ENCODE data around the gene TRIM7.
"Not testable (repeated sequence)": the region's sequence is repeated elsewhere in the genome, so short reads cannot be mapped to it uniquely, and the experiment has no call there.

Gene TRIM7

DNA sequence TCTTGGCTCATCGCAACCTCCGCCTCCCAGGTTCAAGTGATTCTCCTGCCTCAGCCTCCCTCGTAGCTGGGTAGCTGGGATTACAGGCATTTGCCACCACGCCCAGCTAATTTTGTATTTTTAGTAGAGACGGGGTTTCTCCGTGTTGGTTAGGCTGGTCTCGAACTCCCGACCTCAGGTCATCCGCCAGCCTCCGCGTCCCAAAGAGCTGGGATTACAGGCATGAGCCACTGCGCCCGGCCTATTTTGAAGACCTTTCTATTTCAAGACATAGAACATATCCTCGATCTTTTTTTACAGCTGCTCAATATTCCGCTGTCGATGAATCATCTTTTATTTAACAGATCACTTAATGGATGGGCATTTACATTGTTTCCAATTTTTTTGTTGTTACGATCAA is 5.7 kb upstream of the TRIM7 start:
- FAIRE-seq, result not testable (repeated sequence)

DNA sequence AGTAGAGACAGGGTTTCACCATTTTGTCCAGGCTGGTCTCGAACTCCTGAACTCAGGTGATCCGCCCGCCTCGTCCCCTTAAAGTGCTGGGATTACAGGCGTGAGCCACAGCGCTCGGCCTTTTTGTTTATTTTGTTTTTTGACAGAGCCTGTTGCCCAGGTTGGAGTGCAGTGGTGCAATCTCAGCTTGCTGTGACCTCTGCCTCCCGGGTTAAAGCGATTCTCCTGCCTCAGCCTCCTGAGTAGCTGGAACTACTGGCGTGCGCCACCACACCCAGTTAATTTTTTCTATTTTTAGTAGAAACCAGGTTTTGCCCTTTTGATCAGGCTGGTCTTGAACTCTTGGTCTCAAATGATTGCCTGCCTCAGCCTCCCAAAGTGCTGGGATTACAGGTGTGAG is 5.2 kb upstream of the TRIM7 start:
- FAIRE-seq, result not testable (repeated sequence)

DNA sequence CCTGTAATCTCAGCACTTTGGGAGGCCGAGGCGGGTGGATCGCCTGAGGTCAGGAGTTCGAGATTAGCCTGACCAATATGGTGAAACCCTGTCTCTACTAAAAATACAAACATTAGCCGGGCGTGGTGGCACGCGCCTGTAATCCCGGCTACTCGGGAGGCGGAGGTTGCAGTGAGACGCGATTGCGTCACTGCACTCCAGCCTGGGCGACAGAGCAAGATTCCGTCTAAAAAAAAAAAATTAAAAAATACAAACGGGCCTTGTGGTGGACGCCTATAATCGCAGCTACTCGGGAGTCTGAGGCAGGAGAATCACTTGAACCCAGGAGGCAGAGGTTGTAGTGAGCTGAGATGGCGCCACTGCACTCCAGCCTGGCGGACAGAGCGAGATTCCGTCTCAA is 4.0 kb upstream of the TRIM7 start:
- FAIRE-seq, result not testable (repeated sequence)

GRCh38 chr5:181207960-181208253 is 2.9 kb upstream of the TRIM7 start:
- no peak for FAIRE-seq

GRCh38 chr5:181207214-181207959 is 2.4 kb upstream of the TRIM7 start:
- FAIRE-seq, result no peak

DNA sequence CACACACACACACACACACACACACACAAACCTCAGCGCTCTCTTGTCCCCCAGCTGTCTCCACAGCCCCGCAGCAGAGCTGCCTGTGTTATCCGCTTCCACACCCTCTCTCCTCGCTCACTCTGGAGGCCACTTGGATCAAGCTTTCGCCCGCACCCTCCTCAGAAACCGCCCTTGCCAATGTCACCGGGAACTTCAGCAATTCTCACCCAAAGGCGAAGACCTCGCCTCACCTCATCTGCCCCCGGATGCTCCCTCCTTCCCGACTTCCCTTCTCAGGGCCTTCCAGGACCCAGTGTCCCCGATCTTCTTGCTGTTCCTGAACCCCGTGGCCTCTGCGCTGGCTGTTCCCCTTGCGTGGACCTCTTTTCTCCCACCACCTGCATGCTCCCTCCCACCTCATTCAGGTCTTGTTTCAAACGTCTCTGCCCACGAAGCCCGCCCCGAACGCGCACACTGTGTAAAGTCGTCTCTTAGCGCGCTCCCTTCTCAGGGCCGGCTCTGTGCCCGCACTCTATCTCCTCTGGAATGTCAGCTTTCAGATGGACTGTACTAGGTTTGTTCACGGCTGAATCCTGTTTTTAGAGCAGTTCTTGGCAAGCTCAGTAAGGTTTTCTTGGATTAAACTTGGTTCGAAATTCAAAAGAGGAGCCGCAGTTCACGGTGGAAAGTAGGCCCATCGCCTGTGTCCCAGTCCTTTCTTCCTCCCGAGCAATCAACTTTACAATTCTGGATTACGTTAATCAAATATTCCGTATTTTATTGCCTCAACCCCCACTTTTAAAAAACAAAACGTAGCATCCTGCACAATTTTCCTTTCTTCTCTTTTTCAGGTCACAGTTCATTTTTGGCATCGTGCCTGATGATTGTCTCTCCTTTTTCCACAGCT is 1.0 kb upstream of the TRIM7 start:
- no peak for FAIRE-seq

- no peak for FAIRE-seq
Observed at GRCh38 chr5:181204113-181204825, 727 bp downstream of the TRIM7 start.

- FAIRE-seq, result no peak
Observed at GRCh38 chr5:181203777-181204112, 1.3 kb downstream of the TRIM7 start.

GRCh38 chr5:181203093-181203711 is 1.8 kb downstream of the TRIM7 start:
- FAIRE-seq, result no peak

GRCh38 chr5:181200816-181201215 is 4.2 kb downstream of the TRIM7 start:
- no peak for FAIRE-seq

DNA sequence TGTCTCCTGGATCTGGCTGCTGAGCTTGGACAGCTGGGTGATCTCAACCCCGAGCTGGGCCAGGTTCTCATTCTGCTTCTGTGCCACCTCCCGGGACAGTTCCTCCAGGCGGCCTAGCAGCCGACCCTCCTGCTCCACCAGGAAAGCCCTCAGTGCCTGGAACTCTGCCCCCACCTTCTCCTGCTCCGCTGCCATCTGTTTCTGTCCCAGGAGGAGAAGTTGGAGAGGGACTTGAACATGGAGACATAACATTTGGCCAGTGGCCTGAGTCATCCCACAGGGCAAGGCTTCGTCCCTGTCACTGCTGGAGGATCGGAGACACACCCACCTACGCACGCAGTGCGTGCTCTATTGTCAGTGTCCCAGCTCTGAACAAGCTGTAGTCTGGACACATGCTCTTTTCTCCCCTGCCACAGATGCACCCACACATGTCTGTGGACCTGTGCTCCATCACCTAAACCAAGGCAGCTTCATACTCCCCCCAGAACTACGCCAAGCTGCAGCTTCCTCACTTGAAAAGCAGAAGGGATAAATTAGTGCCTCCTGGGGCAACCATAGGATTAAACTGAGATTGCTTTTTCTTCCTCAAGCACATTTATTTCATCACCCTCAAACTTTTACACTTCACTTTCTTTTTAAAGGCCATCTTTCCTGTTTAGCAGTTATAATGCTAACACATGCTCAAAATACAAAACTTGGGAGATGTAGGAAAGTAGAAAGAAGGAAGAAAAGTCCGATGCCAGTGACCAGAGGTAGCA is 4.9 kb downstream of the TRIM7 start:
- no peak for FAIRE-seq

DNA sequence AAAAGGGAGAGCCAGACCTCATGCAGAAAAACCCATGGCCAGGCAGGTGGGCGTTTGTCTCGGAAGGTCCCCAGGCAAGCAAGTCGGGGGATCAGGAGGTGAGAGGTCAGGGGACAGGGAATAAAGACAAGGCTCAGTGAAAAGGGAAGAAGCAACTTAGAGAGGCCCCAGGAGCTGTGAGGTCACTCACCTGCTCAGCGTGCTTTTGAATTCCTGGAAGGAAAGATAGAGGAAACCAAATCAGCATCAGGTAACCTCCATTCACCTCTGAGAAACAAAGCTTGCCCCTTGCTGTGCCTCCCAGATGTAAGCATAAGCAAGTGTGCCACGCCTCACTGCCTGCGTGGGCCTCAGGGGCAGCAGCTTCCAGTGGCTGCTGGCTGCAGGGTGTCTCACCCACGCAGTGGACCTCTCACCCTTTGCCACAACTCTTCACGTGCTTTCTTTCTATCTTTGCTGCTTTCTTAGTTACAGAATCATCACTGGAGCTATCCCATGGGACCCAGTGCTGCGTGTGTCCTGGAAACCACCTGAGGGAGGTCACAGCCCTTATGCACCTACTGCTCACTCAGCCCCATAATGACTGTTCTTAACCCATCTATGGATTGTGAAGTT is 6.0 kb downstream of the TRIM7 start:
- FAIRE-seq, result no peak

DNA sequence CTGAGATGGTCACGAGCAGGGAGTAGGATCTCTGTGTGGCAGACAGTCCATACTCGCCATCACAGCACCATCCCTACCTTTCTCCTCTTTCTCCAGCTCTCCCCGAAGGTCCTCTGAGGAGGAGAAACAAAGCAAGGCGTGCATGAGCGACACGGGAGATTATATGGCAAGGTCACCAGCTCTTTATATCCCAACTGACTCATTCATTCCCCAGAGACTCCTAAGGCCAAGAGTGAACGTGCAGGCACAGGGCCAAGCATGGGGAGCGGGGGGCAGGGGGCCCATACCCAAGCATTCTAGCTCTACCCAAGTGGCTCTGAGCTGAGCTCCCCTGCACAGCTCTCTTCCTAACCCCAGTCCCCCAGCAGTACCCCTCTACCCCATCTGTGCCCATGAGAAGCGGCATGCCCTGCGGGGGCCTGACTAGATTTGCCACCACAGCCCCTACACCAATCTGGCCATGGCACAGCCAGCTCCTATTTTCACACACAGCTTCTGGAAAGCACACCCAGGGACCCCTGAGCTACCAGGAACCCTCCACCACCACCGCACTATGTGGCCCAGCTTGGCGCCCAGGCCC is 6.8 kb downstream of the TRIM7 start:
- no peak for FAIRE-seq

- no peak for FAIRE-seq
Observed at GRCh38 chr5:181197326-181197951, 7.6 kb downstream of the TRIM7 start.

GRCh38 chr5:181195249-181195761 is 9.7 kb downstream of the TRIM7 start:
- no peak for FAIRE-seq

DNA sequence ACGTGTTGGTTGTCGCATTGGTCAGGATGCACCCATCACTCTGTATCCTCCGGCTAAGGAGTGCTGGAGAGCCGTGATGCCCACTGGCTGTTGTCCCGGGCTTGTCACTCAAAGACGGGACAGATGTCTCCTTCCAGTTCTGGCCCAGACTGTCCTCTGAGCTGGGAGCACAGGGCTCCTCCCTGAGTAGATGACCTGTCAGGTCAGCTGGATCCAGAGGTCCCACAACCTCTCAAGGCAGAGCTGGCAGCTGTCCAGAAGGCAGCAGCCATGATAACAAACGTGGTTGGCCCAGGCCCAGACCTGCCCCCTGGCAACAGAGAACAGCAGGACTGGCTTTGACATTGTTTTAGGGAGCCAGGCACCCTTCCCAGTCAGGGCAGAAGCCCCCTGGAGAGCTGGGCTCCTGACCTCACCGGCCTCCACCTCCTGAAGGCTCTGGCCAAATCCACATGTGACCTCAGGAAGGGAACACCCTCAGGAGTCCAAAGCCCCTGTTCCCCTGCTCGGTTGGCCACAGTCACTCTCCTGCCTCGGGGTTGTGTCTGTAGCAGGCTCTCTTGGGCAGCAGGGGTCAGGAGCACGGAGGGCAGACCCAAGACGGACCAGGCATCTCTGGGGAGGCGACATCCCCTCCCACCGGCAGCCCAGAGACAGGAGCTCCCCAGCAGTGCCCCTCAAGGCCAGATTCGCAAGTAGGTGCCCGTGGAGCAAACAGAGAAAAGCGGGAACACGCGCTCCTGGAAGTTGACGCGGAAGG is 10.3 kb downstream of the TRIM7 start:
- FAIRE-seq, result no peak

DNA sequence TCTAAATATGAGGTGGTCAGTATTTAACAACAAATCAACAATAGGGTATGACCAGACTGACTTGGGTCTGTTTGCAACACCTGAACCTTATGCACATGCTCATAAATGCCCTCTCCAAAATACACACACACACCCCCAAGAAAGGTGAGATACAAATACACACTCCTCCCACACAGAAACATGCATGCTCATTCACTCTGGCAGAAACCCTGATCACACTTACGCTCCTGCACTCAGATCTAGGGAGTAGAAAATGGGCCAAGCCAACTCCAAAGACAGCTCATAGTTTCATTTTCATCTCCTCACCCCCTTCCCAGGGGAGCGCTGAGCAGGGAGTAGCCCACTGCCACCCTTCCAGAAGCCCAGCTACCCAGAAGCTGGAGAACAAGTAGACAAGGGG is 11.3 kb downstream of the TRIM7 start:
- no peak for FAIRE-seq

DNA sequence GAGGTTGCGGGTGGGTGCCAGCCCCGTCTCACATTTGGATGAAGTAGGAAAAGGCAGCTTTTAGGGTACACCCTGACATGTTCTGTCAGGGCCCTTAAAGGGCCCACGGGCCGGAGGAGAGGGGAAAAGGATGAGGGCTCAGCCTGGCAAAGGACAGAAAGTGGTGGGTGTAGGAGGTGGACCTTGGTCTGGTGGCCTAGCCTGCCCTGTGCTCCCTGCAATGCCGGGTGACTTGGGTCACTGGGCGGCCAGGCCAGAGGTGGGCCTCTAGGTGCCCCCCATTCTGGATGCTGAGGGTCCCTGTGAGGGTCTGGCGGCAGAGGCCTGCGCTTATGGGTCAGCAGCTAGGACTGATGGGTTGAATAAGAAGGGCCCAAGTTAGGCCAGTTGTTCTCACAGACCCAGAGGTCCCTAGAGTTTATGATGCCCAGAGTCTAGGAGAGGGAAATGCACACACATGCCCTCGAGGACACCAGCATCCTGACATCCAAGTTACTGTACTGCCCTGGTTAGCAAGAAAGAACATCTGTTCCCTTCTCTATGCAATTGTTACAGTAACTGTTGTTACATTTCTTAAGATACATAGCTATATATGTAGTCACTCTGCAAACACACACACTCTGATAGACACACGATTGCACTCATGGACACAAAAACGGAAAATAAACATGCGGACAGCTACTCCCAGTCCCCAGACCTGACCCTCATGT is 12.5 kb downstream of the TRIM7 start:
- FAIRE-seq, result no peak

GRCh38 chr5:181191526-181192336 is 13.3 kb downstream of the TRIM7 start:
- no peak for FAIRE-seq

All from islet of Langerhans (tissue), 1 donor.